ENCODE results near the gene CARF.

GRCh38 chr2:203030991-203031390 lies 118.9 kb downstream of the CARF start:
- TF ChIP-seq, protein P1, sequence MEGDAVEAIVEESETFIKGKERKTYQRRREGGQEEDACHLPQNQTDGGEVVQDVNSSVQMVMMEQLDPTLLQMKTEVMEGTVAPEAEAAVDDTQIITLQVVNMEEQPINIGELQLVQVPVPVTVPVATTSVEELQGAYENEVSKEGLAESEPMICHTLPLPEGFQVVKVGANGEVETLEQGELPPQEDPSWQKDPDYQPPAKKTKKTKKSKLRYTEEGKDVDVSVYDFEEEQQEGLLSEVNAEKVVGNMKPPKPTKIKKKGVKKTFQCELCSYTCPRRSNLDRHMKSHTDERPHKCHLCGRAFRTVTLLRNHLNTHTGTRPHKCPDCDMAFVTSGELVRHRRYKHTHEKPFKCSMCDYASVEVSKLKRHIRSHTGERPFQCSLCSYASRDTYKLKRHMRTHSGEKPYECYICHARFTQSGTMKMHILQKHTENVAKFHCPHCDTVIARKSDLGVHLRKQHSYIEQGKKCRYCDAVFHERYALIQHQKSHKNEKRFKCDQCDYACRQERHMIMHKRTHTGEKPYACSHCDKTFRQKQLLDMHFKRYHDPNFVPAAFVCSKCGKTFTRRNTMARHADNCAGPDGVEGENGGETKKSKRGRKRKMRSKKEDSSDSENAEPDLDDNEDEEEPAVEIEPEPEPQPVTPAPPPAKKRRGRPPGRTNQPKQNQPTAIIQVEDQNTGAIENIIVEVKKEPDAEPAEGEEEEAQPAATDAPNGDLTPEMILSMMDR (IDR thresholded peaks at IDR 0.05): no peak
- no peak for TF ChIP-seq EP300 (IDR thresholded peaks at IDR 0.05)

All from sigmoid colon (tissue), 4 donors.